Right ventricle myocardium superior (tissue), 1 donor: Measurements from ENCODE around the gene VAV3. TPM values are rescaled to one million over a fixed set of nuclear protein-coding genes. Genes with fewer than 3 reads are reported as not detected.
"Not testable (repeated sequence)": the region's sequence is repeated elsewhere in the genome, so short reads cannot be mapped to it uniquely, and the experiment has no call there.

ENCODE experiments used
- ATAC-seq: fragments of 200-7000 bp; cut with Tn5 transposase; one replicate; pipeline ENCODE4 v1.9.1; 2020; ENCODE audit warnings: mild to moderate bottlenecking; ENCODE audit not compliant: poor library complexity
- DNase-seq: peaks from one replicate; pipeline ENCODE4 v3.0.0-alpha.2; 2020
- intact Hi-C: fragments of 100-400 bp; cut with DNase I; formaldehyde crosslinking; loops from one replicate; pipeline ENCODE4 v1.11.2; 2022
- total RNA-seq: library from RNA; stranded (reverse); fragmentation: NEBNext Ultra II Directional; extraction: Animal tissue kit (Norgen Biotek cat#: 25700); gene quantifications from one replicate; pipeline ENCODE4 v1.2.1, GENCODE V29; 2021
- donor health status: DM: no; HTN: yes; CAD: no; lungs with severe emphysema.

VAV3 gene
- total RNA-seq, 1 donor from 2014 or later = 1.6 TPM

DNA sequence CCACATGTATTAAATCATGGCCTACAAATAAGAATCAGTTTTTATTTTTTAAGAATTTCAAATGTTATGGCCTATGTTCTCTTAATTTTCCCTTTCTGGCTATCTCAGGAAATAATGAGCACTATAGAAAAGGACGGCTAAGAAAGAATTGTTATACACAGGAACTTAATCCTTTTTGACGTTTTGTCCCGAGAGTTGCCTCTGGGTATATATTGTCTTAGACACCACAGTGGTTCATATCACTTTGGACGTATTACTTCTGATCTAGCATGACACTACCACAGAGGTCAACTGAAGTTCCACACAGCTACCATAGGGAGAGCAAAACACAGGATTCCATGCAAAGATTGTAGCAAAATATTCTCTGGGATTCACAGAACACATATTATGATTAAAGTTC, 307.6 kb downstream of the VAV3 start:
- DNase-seq (no peak), ATAC-seq (no peak)
- intact Hi-C loops = no loop called here

DNA sequence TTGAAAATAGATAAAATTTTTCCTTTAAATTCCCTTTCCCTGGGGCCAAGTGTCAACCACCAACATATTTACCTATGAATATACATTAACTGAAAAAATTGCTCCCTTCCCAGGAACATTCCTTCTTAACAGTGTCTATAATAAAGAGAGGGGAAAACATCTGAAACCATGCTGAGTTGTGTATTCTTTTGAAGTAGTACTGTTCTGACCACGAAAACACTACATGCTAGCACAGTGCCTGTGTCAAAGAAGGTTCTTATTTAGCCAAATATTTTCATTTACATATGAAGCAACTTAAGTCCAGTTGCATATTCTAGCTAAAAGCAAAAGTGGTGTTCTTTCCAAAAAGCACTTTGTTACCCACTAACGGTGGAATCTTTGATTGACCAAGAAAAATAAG, 311.2 kb downstream of the VAV3 start:
- DNase-seq (no peak), ATAC-seq (no peak)
- intact Hi-C loops = no loop called here

DNA sequence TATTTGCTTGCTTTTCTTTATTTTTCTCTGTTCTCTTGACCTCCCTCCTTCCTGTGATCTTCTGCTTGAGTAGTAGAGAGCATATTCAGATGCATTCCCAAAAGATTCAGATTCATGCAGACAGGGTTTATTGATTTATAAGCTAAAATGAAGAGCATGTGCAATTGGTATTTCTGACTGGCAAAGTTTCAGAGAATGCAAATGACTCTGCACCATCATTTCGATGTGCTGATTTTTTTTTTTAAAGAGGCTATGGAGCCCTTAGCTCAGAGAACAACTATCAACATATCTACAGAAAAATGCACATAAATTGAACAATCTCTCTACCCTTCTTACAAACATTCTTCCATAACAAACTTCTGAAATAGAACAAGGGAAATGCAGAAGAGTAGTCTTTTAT, 312.0 kb downstream of the VAV3 start:
- ATAC-seq (no peak), DNase-seq (no peak)
- intact Hi-C loops = no loop called here

DNA sequence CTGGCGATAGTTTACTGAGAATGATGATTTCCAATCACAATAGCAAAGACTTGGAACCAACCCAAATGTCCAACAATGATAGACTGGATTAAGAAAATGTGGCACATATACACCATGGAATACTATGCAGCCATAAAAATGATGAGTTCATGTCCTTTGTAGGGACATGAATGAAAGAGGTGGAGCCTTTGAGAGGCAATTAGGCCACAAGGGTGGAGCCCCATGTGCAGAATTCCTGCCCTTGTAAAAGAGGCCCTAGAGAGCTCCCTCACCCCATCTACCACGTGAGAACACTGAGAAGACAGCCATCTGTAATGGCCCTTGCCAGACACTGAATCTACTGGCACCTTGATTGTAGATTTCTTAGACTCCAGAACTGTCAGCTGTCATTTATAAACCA, 314.2 kb downstream of the VAV3 start:
- intact Hi-C loops, DNase-seq, ATAC-seq: not testable (repeated sequence)

DNA sequence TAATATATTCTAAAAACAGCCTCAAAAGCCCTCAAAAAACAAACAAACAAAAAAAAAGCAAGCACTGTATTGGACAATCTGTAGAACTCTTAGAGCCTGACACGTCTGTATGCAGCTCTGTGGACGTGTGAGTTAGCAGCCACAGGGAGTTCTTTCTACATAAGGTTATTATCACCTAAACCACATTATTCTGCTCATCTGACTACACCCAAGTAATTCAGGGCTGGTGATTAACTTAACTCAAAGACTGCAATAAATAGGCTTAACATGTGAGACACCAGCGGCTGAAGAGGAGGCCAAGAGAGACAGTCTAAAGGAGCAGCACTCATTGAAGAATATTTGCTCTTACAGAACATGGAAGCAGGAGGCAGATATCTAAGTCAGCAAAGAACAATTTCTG, 316.0 kb downstream of the VAV3 start:
- DNase-seq = no peak
- no peak for ATAC-seq
- intact Hi-C loops = no loop called here

DNA sequence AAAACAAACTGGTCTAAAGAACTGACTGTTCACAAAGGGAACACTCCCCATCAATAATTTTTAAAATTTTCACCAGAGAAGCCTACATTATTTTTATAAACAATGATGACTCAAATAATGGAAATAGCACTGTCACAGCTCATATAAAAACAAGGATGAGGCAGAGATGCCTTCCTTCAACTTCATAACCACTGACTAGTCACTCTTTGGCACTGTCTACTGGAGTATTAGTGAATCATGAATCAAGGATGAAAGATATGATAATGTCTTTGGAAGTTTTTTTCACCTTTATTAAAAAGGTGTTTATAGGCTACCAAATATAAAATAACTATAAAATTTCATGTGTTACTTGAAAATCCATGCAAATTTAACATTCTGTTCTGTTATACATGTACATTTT, 316.9 kb downstream of the VAV3 start:
- intact Hi-C loops = no loop called here
- DNase-seq = no peak
- no peak for ATAC-seq

DNA sequence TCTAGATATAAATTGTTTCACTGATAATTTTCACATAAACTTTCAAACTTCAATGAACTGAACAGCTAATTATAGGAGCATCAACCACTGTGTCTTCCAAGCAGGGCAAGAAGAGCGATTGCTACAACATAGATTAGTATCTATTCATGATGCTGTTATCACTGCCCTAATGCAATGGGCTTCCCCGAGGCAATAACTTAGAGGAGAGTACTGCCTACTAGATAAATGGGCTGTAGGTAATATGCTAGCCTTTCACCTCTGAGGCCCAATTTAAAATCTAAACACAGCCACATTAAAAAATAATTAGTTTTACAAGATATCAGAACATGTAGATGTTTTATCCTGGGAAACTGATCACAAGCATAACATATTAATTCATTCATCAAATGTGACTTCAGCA, 318.0 kb downstream of the VAV3 start:
- no peak for ATAC-seq
- no peak for DNase-seq
- intact Hi-C loops = no loop called here

DNA sequence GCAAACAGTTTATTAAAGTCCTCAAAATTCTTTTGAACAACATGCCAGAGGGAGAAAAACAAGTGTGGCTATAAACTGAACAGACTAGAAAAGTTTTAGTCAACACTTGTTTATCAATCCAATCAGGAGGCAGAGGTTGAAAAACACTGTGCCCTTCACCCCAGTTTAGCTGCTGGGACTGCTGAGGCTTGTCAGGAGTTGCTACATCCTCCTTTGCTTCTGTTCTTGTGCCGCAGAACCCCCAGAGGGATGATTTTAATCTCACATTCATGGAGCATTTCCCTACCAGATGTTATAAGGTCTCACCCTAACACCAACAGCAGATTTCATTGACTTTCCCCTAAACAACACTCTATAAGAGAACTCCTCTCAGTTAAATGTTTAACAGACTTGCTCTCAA, 321.2 kb downstream of the VAV3 start:
- intact Hi-C loops = no loop called here
- no peak for ATAC-seq
- DNase-seq = no peak

DNA sequence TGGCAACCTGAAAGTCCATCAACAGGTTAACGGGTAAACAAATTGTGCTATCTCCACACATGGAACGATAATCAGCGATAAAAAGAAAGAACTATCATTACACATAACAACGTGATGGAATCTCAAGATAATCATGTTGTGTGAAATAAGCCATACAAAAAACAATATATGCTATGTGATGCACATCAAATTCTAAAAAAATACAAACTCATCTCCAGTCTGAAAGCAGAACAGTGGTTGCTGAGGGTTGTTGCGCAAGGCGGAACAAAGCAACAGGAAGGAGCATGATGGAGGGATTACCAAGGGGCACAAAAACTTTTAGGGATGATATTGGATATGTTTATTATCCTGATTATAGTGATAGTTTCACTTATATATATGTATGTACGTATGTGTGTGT, 324.8 kb downstream of the VAV3 start:
- DNase-seq = peak; percentile 29
- ATAC-seq = no peak
- intact Hi-C loops = no loop called here

DNA sequence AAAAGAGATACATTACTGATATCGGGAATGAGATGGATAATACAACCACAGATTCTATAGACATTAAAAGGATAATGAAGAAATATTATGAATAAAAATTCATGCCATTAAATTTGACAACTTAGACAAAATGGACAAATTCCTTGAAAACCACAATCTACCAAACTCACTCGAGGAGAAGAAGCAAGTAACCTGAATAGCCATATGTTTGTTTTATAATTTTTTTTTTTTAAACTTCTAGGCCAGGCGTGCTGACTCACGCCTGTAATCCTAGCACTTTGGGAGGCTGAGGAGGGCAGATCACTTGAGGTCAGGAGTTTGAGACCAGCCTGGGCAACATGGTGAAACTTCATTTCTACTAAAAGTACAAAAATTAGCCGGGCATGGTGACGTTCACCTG, 327.9 kb downstream of the VAV3 start:
- intact Hi-C loops = no loop called here
- DNase-seq = no peak
- ATAC-seq = no peak

DNA sequence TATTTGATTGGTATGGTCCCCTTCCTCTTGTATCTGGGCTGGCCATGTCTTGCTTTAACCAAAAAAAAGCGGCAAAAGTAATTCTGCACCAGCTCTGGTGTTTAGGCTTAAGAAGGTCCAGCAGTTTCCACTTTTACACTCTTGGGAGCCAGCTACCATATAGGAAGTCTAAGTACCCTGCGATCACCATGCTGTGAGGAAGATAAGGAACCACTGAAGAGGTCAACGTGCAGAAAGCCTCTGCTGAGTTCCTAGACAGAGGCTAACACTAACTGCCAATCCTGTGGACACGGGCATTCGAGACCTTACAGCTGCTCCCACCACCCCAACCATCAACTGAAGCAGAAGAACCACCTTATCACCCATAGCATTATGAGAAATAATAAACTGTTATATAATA, 331.4 kb downstream of the VAV3 start:
- ATAC-seq (no peak), DNase-seq (no peak)
- intact Hi-C loops = no loop called here

DNA sequence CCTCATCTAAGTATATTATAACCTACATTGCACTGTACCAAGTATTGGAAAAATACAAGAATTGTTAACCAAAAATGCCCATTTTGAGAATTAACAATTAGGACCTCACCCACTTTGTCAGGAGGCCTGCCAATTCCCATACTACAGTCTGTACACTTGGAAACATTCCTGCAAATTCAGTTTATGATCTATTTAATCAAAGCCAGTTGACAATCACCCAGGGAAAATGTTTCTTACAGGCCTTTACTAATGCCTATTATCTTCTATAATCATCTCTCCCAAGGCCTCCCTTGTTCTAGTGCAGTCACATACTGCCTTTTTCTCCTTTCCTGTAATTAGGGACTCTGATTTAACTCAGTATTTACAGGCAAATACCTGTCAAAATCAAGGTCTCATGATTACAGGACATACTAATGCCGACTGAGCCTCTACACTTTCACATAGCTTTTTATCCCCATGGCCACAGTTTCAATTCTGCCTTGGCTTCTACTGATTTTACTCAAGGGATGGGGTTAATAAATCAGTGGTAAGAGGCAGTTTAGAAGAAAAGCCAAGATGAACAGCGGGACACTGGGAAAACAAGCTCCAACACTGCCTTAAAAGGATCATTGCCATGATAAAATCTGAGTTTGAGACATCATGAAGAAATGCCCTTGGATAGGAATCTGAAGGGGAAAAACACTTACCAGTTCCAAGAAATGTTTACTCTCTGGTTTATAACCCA, 338.7 kb downstream of the VAV3 start:
- ATAC-seq = no peak
- DNase-seq = no peak
- intact Hi-C loops = no loop called here

DNA sequence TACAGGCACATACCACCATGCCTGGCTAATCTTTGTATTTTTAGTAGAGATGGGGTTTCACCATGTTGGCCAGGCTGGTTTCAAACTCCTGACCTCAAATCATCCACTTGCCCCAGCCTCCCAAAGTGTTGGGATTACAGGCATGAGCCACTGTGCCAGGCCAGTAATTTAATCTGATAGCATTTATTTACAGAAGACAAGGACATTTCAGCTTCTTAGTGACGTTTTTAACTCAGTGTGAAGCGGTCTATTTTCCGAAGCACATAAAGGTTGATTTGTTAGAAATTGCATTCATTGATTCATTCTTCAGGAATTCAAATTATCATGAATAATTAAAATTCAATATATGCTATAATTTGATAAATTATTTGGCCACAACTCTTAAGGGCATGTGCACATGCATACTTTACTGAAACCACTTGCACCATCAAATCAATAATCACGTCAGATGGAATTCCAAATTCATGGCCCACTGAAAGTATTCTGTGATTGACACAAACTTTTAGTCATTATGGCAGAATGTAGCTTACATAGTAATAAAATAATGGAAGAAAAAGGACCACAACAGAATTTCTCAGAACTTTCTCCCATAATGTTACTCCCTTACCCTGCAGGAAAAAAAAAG, 339.5 kb downstream of the VAV3 start:
- DNase-seq = no peak
- no peak for ATAC-seq
- intact Hi-C loops = no loop called here

DNA sequence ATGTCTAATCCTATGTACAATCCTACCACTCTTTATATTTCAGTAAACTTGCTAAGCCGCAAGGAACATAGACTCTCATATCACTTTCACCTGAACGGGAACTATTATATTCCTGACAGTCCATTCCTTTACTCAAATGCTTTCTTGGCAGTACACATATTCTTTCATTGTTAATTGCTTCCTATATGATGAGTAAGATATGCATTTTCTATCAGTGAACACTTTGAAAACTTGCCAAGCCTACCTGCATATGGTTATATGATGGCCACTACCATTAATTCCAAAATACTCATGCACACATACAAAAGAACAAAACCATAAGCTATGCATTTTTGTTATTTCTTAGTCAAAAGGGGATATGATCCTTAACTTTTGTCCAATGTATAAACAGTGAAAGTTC, 341.5 kb downstream of the VAV3 start:
- ATAC-seq = no peak
- DNase-seq = no peak
- intact Hi-C loops = no loop called here

DNA sequence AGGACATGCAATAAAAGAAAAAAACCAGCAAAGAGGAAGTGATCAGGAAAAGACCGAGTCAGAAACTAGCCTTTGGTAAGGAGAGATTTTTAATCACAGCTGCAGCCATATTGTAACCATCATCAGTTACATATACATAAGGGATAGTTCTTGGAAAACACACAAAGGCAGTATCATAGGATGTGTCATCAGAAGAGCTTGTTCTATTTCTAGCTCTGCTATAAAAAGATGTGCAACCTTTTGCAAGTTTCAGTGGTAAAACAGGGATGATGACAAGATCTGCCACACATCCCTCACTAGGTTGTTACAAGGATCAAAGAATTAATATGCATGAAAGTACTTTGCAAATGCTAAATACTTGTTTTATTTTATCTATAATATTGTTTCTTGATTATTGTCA, 342.0 kb downstream of the VAV3 start:
- ATAC-seq = no peak
- DNase-seq = no peak
- intact Hi-C loops = no loop called here

DNA sequence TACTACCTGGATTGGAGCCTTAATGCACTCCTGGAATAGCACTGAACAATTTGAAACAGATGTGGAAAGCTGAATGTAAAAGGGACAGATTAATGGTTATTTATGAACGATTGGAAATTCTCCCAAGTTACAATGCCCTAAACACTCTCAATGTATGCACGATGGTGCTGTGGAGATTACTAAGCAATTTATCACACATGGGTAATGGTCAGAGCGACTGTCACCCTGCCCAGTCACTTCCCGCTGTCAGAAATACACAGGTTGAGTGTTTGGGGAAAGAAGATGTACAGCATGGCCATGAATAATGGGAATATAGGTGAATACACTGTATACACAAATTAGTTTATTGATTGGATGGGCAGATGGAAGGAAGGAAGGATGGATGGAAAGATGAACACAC, 342.4 kb downstream of the VAV3 start:
- DNase-seq = no peak
- intact Hi-C loops = no loop called here
- no peak for ATAC-seq

DNA sequence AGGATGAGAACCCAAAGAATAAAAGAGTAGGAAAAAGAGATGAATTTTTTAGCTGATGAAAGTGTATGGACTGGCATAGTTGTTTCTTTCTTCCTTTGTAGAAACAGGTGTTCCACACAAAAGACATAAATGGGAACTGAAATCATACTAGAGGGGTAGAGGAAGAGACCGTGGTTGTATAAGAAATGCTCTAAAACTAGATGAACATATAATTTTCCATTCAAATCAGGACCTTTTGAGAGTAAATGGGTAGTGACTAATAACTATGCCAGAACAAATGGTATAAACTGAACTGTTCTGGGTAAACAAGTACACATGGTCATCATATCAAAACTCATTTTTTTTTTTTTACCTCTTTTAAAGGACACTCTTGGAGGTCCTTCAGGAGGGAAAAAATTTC, 344.2 kb downstream of the VAV3 start:
- intact Hi-C loops = no loop called here
- no peak for DNase-seq

DNA sequence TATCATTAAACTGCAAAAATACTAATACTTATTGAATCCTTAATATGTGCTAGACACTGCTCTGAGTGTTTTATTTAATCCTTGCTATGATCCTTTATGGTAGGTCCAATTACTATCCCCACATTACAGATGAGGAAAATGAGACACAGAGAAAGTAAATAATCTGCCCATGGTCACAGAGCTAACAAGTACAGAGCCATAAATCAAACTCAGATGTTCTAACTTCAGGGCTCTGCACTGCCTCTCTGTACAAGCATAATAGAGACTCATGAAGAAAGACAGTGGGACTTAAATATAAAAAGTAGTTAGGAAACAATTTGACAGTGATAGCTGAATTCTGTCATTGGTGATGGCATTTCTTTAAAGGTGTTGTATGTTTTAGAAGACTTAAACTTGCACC, 346.4 kb downstream of the VAV3 start:
- ATAC-seq (no peak), DNase-seq (no peak)
- intact Hi-C loops = no loop called here

More for the DNA sequence above, 344.2 kb downstream of the VAV3 start:
- no peak for ATAC-seq

DNA sequence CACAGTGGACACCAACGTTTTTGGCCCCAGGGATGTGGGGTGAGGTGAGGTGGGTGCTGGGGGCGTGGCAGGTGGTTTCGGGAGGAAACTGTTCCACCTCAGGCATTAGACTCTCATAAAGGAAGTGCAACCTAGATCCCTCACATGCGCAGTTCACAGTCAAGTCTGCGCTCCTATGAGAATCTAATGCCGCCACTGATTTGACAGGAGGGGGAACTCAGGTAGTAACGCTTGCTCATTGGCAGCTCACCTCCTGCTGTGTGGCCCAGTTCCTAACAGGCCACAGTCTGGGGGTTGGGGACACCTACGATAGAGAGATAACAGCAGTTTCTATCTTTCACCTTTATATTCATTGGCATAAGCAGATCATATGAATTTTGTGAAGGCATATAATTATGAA, 347.1 kb downstream of the VAV3 start:
- DNase-seq (no peak), ATAC-seq (no peak)
- intact Hi-C loops = no loop called here

DNA sequence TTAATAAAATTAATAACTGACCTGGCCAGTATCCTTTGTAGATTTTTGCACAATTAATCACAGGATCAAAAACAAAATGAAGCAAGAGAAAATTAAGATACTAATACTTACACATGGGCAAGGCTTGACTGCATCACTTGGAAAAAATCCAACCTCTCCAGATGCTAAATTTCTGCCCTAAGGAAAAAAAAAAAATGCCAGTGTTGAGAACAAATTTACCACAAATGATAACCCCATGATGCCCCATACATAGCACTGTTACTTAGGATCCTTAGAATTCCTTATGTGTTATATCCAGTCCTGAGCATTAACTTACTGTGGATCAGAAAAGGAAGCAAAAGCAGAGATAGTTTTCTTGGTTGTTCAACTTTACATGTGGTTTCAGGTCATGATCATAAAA, 347.5 kb downstream of the VAV3 start:
- intact Hi-C loops = no loop called here
- ATAC-seq = no peak
- no peak for DNase-seq

DNA sequence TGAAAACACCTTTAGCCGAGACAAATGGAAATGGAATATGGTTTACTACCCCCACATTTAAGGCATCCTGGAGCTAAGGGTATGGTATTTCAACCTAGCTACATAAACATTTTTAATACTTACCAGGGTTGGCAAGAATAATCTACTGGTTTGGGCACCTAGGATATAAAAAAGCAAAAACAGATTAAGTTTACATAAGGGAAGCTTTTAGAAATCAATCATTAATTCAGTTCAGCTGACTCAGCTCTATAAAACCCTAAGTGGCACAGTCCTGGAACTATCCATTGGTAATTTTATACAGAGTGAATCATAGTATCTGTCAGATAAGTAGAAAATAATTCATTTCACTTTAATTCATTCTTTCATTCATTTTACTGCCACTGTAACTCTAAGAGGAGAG, 355.2 kb downstream of the VAV3 start:
- DNase-seq (no peak), ATAC-seq (no peak)
- intact Hi-C loops = no loop called here
